CD14-positive monocyte (primary cell): Measurements from ENCODE around the gene SOD1. TPM values are rescaled to one million over a fixed set of nuclear protein-coding genes. Genes with fewer than 3 reads are reported as not detected.

Experiments used
- DNase-seq, 3 donors: peaks; one replicate each; pipeline ENCODE4 v3.0.0-alpha.2; 2011 to 2022
- H2AFZ ChIP-seq: 2 replicates; pipeline ENCODE4 v1.6.0; 2012; ENCODE audit warnings: mild to moderate bottlenecking, low read depth, low read length, inconsistent platforms; ENCODE audit not compliant: insufficient read depth, poor library complexity, severe bottlenecking
- H3K27ac ChIP-seq, 2 donors: 1 replicate in 1 of 2; 2 replicates in 1 of 2; pipeline ENCODE4 v1.5.1; 2012 to 2013; ENCODE audit warnings: low read length in 2 of 2, control low read depth in 1 of 2, inconsistent platforms in 1 of 2, low read depth in 1 of 2, mild to moderate bottlenecking in 1 of 2
- H3K27me3 ChIP-seq, 2 donors: one replicate each; pipeline versions ENCODE4 v1.6.0 to v1.6.1; 2011 to 2013; ENCODE audit warnings: low read length in 2 of 2; ENCODE audit not compliant: control insufficient read depth in 2 of 2, insufficient read depth in 2 of 2
- H3K36me3 ChIP-seq, 2 donors: replicated peaks in 1 of 2; 1 replicate in 1 of 2; 2 replicates in 1 of 2; pipeline versions ENCODE4 v1.5.1 to v1.6.1; 2012 to 2013; ENCODE audit warnings: low read length in 2 of 2, control low read depth in 1 of 2, inconsistent platforms in 1 of 2, mild to moderate bottlenecking in 1 of 2; ENCODE audit not compliant: insufficient read depth in 2 of 2, control insufficient read depth in 1 of 2
- H3K4me1 ChIP-seq, 2 donors: 1 replicate in 1 of 2; 2 replicates in 1 of 2; pipeline versions ENCODE4 v1.5.1 to v1.6.1; 2012 to 2013; ENCODE audit warnings: low read length in 2 of 2, control low read depth in 1 of 2, inconsistent platforms in 1 of 2, mild to moderate bottlenecking in 1 of 2, moderate library complexity in 1 of 2; ENCODE audit not compliant: insufficient read depth in 2 of 2, control insufficient read depth in 1 of 2
- H3K4me2 ChIP-seq: replicated peaks from 2 replicates; pipeline ENCODE3; 2012; ENCODE audit warnings: low read length, moderate library complexity, mild to moderate bottlenecking; ENCODE audit not compliant: poor library complexity, severe bottlenecking; ENCODE audit errors: extremely low read depth
- H3K4me3 ChIP-seq, 3 experiments: fragments of 200-600 bp in 1 of 3; sonication (generic) in 1 of 3; replicated peaks in 1 of 3; 1 replicate in 2 of 3; 2 replicates in 1 of 3; pipeline ENCODE4 v1.5.1; 2011 to 2013; ENCODE audit warnings: low read length in 3 of 3, mild to moderate bottlenecking in 3 of 3, control low read depth in 2 of 3, low read depth in 2 of 3, inconsistent platforms in 1 of 3, moderate library complexity in 1 of 3
- H3K79me2 ChIP-seq: 2 replicates; pipeline ENCODE4 v1.6.0; 2012; ENCODE audit warnings: mild to moderate bottlenecking, control low read depth, inconsistent platforms, low read length, moderate library complexity; ENCODE audit not compliant: insufficient read depth
- H3K9ac ChIP-seq: 2 replicates; pipeline ENCODE4 v1.6.0; 2017; ENCODE audit warnings: low read length, mild to moderate bottlenecking; ENCODE audit not compliant: insufficient read depth, poor library complexity, severe bottlenecking
- H3K9me3 ChIP-seq, 2 donors: replicated peaks in 1 of 2; 1 replicate in 1 of 2; 2 replicates in 1 of 2; pipeline versions ENCODE4 v1.5.1 to v1.6.1; 2012 to 2013; ENCODE audit warnings: low read length in 2 of 2, control low read depth in 1 of 2; ENCODE audit not compliant: control insufficient read depth in 1 of 2, insufficient read depth in 1 of 2
- H4K20me1 ChIP-seq: 2 replicates; pipeline ENCODE4 v1.6.0; 2012; ENCODE audit warnings: mild to moderate bottlenecking, low read length, control low read depth, moderate library complexity; ENCODE audit not compliant: insufficient read depth
- H3K27ac Mint-ChIP-seq, 7 donors: one replicate each; pipeline ENCODE4 v1.8.0; 2020; ENCODE audit warnings: mild to moderate bottlenecking in 7 of 7, mixed read lengths in 7 of 7, moderate library complexity in 6 of 7, inconsistent platforms in 2 of 7
- H3K27me3 Mint-ChIP-seq, 3 donors: one replicate each; pipeline ENCODE4 v1.8.0; 2021 to 2022; ENCODE audit warnings: low read depth in 3 of 3, mild to moderate bottlenecking in 3 of 3, mixed read lengths in 3 of 3, moderate library complexity in 3 of 3, inconsistent platforms in 1 of 3
- H3K36me3 Mint-ChIP-seq, 2 donors: one replicate each; pipeline ENCODE4 v1.8.0; 2020; ENCODE audit warnings: mixed read lengths in 2 of 2, inconsistent platforms in 1 of 2, mild to moderate bottlenecking in 1 of 2
- H3K4me1 Mint-ChIP-seq: one replicate; pipeline ENCODE4 v1.8.0; 2020; ENCODE audit warnings: mild to moderate bottlenecking, mixed read lengths
- H3K4me3 Mint-ChIP-seq, 2 donors: one replicate each; pipeline ENCODE4 v1.8.0; 2020; ENCODE audit warnings: mild to moderate bottlenecking in 2 of 2, mixed read lengths in 2 of 2, moderate library complexity in 1 of 2
- H3K9me3 Mint-ChIP-seq, 7 donors: one replicate each; pipeline ENCODE4 v1.8.0; 2020 to 2022; ENCODE audit warnings: mixed read lengths in 7 of 7, mild to moderate bottlenecking in 6 of 7, moderate library complexity in 6 of 7, inconsistent platforms in 2 of 7
- WGBS: methylation state at CpG from one replicate; pipeline ENCODE4 v1.1.5; 2013; ENCODE audit warnings: missing lambda C conversion rate; ENCODE audit not compliant: insufficient coverage; 5-methylcytosine and 5-hydroxymethylcytosine counted together
- intact Hi-C, 2 donors: fragments of 100-400 bp; cut with micrococcal nuclease; formaldehyde crosslinking; loops; one replicate each; pipeline versions ENCODE4 v1.15.0 to v1.15.1; 2023
- polyA plus RNA-seq, 3 donors: library from polyadenylated mRNA; depleted of rRNA in 1 of 3; unstranded in 2 of 3; stranded (reverse) in 1 of 3; fragments of 300-500 nt in 2 of 3; fragments of >200 nt in 1 of 3; fragmentation: Illumina TruSeq in 2 of 3; gene quantifications; 1 replicate in 2 of 3; 2 replicates in 1 of 3; pipeline ENCODE4 v1.2.3, GENCODE V29; 2012 to 2021
- TF ChIP-seq, protein P1 (sequence below): fragments of 200-600 bp; IDR thresholded peaks from one replicate; pipeline ENCODE4 v1.8.0; 2022; ENCODE audit warnings: antibody characterized with exemption, mild to moderate bottlenecking

Gene SOD1
- polyA plus RNA-seq, 3 donors, result 79.6 to 174 (median 157) TPM

DNA sequence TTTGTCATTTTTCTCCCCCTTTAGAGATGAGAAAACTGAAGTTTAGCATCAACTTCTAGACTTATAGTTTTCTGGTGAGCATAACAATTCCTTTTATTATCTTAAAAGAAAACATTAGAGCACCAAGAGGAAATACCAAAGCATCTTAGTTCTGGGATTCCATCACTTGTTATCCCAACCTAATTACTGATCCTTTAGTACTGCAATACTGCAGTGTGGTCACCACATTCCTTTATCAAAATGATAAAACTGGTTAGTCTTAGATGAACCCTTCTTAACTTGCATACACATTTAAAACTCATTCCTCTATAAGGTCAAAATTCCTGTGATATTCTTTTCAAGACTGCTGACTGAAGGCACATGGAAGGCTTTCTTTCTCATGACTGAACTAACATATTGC is 23.1 kb downstream of the SOD1 start:
- DNase-seq, result no peak
- no peak overlapping the region for H3K4me3 ChIP-seq
- TF ChIP-seq, protein P1, sequence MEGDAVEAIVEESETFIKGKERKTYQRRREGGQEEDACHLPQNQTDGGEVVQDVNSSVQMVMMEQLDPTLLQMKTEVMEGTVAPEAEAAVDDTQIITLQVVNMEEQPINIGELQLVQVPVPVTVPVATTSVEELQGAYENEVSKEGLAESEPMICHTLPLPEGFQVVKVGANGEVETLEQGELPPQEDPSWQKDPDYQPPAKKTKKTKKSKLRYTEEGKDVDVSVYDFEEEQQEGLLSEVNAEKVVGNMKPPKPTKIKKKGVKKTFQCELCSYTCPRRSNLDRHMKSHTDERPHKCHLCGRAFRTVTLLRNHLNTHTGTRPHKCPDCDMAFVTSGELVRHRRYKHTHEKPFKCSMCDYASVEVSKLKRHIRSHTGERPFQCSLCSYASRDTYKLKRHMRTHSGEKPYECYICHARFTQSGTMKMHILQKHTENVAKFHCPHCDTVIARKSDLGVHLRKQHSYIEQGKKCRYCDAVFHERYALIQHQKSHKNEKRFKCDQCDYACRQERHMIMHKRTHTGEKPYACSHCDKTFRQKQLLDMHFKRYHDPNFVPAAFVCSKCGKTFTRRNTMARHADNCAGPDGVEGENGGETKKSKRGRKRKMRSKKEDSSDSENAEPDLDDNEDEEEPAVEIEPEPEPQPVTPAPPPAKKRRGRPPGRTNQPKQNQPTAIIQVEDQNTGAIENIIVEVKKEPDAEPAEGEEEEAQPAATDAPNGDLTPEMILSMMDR, result no peak
- no peaks in the 10 kb centered on the region for H3K79me2 ChIP-seq
- Mint-ChIP-seq H3K36me3 (peaks cover 59 to 71% of the 10 kb centered on the region in 2 donors), H3K4me3 (no peak overlapping the region), H3K27me3 (peaks cover 0 to 2% (median 0%) of the 10 kb centered on the region in 3 donors), H3K9me3 (no peaks in the 10 kb centered on the region), H3K4me1 (no peaks in the 10 kb centered on the region), H3K27ac (no peak overlapping the region)
- peaks cover 82 to 92% of the 10 kb centered on the region in 2 donors for H3K36me3 ChIP-seq
- peaks cover 17% of the 10 kb centered on the region for H4K20me1 ChIP-seq
- no peaks in the 10 kb centered on the region for H3K27me3 ChIP-seq
- H3K4me2 ChIP-seq, result no peak overlapping the region
- H3K9me3 ChIP-seq, result no peaks in the 10 kb centered on the region
- no peaks in the 10 kb centered on the region for H3K4me1 ChIP-seq
- no peak overlapping the region for H3K27ac ChIP-seq
- intact Hi-C loops, result no loop called here
- H2AFZ ChIP-seq, result no peak overlapping the region
- H3K9ac ChIP-seq, result no peak overlapping the region

DNA sequence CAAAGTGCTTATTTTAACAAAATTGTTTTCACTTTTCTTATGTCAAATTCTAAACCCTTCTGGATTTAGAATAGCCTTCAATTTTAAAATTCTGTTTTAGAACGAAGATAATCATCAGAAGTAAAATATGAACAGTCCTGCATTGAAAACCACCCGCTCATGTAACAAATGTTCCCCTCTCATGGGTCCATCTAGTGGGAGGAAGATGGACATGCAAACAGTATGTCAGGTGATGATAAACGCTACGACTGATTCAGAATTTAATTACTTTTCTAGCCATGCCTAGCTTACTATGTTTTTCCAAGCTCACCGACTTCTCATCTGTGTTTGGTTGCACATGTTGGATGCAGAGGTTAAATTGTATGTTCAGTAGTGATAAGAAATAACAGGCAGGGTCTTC is 23.5 kb downstream of the SOD1 start:
- intact Hi-C loops, result no loop called here
- no peak overlapping the region for H3K27ac Mint-ChIP-seq
- no peak overlapping the region for H3K4me3 ChIP-seq
- no peak overlapping the region for H3K4me2 ChIP-seq
- no peaks in the 10 kb centered on the region for H3K4me1 Mint-ChIP-seq
- H3K36me3 Mint-ChIP-seq, result peaks cover 61 to 73% of the 10 kb centered on the region in 2 donors
- H3K79me2 ChIP-seq, result no peaks in the 10 kb centered on the region
- no peak overlapping the region for H3K4me3 Mint-ChIP-seq
- H3K9me3 Mint-ChIP-seq, result no peaks in the 10 kb centered on the region
- H3K27me3 Mint-ChIP-seq, result peaks cover 0 to 2% (median 0%) of the 10 kb centered on the region in 3 donors
- H3K27me3 ChIP-seq, result no peaks in the 10 kb centered on the region
- H3K4me1 ChIP-seq, result no peaks in the 10 kb centered on the region
- no peak overlapping the region for H3K9ac ChIP-seq
- peaks cover 86 to 96% of the 10 kb centered on the region in 2 donors for H3K36me3 ChIP-seq
- no peak for DNase-seq
- H3K9me3 ChIP-seq, result no peaks in the 10 kb centered on the region
- no peak overlapping the region for H3K27ac ChIP-seq
- WGBS, result no CpG with 5 or more reads among the region's 5 CpGs
- H2AFZ ChIP-seq, result no peak overlapping the region
- TF ChIP-seq, protein P1, result no peak
- peaks cover 17% of the 10 kb centered on the region for H4K20me1 ChIP-seq
